Ascending aorta (tissue), 2 donors: Measurements from ENCODE around the gene HOXA1. TPM values are rescaled to one million over a fixed set of nuclear protein-coding genes. Genes with fewer than 3 reads are reported as not detected.

Experiments
- DNase-seq, 2 donors: peaks; one replicate each; pipeline ENCODE4 v3.0.0-alpha.2; 2019; ENCODE audit warnings: low spot score in 2 of 2
- H3K27ac ChIP-seq, 2 donors: fragments of 200-600 bp; sonication (generic); one replicate each; pipeline ENCODE4 v1.5.1; 2016 to 2017; ENCODE audit warnings: mild to moderate bottlenecking in 1 of 2
- H3K27me3 ChIP-seq: fragments of 200-600 bp; sonication (generic); one replicate; pipeline ENCODE4 v1.5.1; 2017
- H3K36me3 ChIP-seq, 2 donors: fragments of 200-600 bp; sonication (generic); one replicate each; pipeline ENCODE4 v1.5.1; 2016
- H3K4me1 ChIP-seq, 2 donors: fragments of 200-600 bp; sonication (generic); one replicate each; pipeline ENCODE4 v1.5.1; 2016 to 2017; ENCODE audit warnings: mild to moderate bottlenecking in 1 of 2
- H3K4me3 ChIP-seq, 2 donors: fragments of 200-600 bp; sonication (generic); one replicate each; pipeline ENCODE4 v1.5.1; 2016 to 2017; ENCODE audit warnings: mild to moderate bottlenecking in 1 of 2
- H3K9me3 ChIP-seq, 2 donors: fragments of 200-600 bp; sonication (generic); one replicate each; pipeline ENCODE4 v1.5.1; 2016
- CTCF ChIP-seq, 3 experiments: fragments of 200-600 bp in 2 of 3; fragments of 450-650 bp in 1 of 3; sonication (generic) in 2 of 3; IDR thresholded peaks; one replicate each; pipeline ENCODE4 v1.5.1; 2016 to 2019; ENCODE audit warnings: antibody characterized with exemption in 3 of 3, mild to moderate bottlenecking in 1 of 3, moderate library complexity in 1 of 3
- intact Hi-C: fragments of 100-400 bp; cut with DNase I; formaldehyde crosslinking; loops from one replicate; pipeline ENCODE4 v1.15.1; 2023
- total RNA-seq: library from RNA; depleted of rRNA; stranded (reverse); fragments of >200 nt; gene quantifications from one replicate; pipeline ENCODE4 v1.1.0, GENCODE V29; 2016

The HOXA1 gene
- total RNA-seq, 1 donor from 2014 or later: not detected

DNA sequence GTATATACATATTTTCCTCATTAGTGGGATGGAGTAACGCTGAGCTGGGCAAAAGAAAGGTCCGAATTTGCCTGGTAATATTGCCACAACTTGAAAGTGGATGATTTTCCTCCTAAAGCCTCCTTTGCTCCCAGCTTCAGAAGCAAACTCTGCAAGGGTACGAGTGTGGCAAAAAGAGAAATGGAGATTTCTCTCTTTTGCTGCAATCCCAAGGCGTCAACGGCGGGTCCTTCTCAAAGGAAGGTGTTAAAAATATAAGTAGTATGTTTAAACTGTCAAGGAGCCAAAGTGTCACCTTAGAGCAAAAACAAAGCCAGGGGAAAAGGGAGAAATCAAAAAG is 19.1 kb upstream of the HOXA1 start:
- Histone ChIP-seq H3K4me3 (peak overlapping the region; percentile 63 to 66), H3K27me3 (no peaks in the 10 kb centered on the region), H3K27ac (peak overlapping the region; percentile 89 to 97), H3K36me3 (no peaks in the 10 kb centered on the region), H3K9me3 (no peaks in the 10 kb centered on the region), H3K4me1 (peaks cover 4 to 20% of the 10 kb centered on the region in 2 donors)
- TF ChIP-seq CTCF (IDR thresholded peaks at IDR 0.05): no peak
- no peak for DNase-seq
- intact Hi-C loops: loop anchor here (2.0 to 10.0 kb wide), 4 partner anchors 16 to 1300 kb away; partner anchors contain the start of genes CREB5, HIBADH and HOXA4

DNA sequence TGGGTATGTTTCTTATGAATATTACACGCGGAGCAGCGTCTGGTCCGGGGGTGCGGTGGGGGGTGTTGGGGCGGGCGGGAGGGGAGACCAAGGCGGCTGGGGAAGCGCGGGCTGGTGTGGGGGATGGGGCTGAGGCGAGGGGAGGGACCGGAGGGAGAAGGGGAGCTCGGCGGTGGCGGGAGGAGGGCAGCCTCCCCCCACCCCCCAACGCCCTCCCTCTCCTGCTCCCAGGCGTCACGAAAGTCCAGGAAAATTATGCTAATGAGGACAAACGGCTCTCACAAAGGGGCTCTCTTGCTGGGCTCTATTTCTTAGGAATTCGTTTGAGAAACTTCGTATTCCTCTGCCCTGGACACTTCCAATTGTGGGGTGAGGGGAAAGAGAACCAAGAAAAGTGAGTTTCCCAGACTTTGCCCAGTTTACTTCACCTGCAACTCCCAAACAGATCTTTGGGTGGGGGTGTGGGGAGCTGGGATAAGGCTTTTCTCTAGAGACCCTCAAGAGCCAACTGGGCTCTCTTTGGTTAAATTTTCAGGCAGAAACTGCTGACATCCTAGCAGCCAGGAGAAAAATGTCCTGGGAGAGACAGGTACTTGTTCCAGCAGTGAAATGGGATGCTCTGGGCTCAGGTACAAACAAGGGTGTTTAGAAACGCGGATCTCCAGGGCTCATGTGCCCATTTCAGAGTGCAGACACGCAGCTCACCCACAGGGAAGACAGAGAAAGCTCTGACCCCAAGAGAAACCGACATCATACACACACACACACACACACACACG is 18.4 kb upstream of the HOXA1 start:
- Histone ChIP-seq H3K4me3 (peak overlapping the region; percentile 63 to 81), H3K9me3 (no peaks in the 10 kb centered on the region), H3K4me1 (peaks cover 6 to 20% of the 10 kb centered on the region in 2 donors), H3K27ac (peak overlapping the region; percentile 89 to 97), H3K36me3 (no peaks in the 10 kb centered on the region), H3K27me3 (no peaks in the 10 kb centered on the region)
- intact Hi-C loops: loop anchor here (2.0 to 10.0 kb wide), 5 partner anchors 17 to 1301 kb away; partner anchors contain the start of genes CBX3, CREB5, HIBADH and HNRNPA2B1
- no peak for DNase-seq
- no peak for TF ChIP-seq CTCF (IDR thresholded peaks at IDR 0.05)

DNA sequence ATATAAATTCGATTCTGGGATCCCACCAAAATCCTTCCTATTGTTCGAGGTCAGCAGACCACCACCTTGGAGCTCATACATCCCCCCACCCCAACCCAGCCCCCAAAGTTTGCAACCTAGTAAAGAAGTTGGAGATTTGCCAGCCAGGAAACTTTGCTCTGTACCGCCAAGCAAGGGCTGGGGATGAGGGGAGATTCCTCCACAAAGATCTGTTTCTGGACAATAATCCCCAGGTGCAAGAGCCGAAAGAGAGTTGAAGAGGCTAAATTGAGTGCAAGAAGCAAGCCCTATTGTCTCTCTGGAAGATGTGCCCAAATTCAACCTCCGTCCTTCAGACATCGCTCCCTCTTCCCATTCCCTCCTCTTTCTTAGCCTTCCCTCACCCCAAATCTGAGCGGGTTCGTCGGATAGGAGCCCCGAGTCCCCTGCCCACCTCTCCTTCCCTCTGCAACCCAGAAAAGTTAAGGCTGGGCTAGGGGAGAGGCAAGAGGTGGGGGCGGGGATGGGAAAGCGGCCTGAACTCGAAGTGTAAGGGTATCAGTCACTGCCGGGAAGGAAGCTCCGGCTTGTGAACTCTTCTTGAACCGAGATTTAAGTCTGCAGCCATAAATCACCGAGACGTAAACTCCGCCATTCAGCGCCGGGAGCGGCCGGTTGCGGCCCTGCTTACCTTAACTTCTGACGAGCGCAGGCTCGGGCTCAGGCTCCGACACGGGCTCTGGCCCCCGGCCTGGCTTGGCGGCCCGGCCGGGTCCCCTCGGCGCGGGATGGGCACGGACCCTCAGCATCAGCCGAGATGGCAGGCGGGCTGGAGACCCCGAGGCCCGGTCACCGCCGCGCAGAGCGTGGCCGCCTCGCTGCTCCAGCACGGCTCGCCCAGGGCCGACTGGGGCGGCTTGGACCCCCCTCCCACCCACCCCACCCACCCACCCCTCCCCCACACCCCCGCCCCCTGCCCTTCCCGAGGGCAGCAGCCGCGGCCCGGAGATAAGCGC is 17.5 kb upstream of the HOXA1 start:
- intact Hi-C loops: loop anchor here (2.0 to 10.0 kb wide), 3 partner anchors 549 to 1302 kb away; partner anchors contain the start of genes CBX3, CREB5, HIBADH and HNRNPA2B1
- Histone ChIP-seq H3K4me1 (peaks cover 8 to 15% of the 10 kb centered on the region in 2 donors), H3K4me3 (peak overlapping the region; percentile 63 to 81), H3K27me3 (no peaks in the 10 kb centered on the region), H3K36me3 (no peaks in the 10 kb centered on the region), H3K9me3 (no peaks in the 10 kb centered on the region), H3K27ac (peak overlapping the region; percentile 89 to 97)
- TF ChIP-seq CTCF (IDR thresholded peaks at IDR 0.05): no peak
- DNase-seq: no peak

GRCh38 chr7:27112361-27112760 is 16.6 kb upstream of the HOXA1 start:
- intact Hi-C loops: loop anchor here (2.0 to 10.0 kb wide), 3 partner anchors 550 to 1302 kb away; partner anchors contain the start of genes CBX3, CREB5, HIBADH and HNRNPA2B1
- peaks cover 8 to 17% of the 10 kb centered on the region in 2 donors for H3K4me1 ChIP-seq
- H3K4me3 ChIP-seq: peak overlapping the region; percentile 63 to 81
- TF ChIP-seq CTCF (IDR thresholded peaks at IDR 0.05): no peak
- H3K27ac ChIP-seq: peak overlapping the region; percentile 89 to 97
- no peaks in the 10 kb centered on the region for H3K36me3 ChIP-seq
- H3K27me3 ChIP-seq: no peaks in the 10 kb centered on the region
- H3K9me3 ChIP-seq: no peaks in the 10 kb centered on the region
- DNase-seq: no peak

DNA sequence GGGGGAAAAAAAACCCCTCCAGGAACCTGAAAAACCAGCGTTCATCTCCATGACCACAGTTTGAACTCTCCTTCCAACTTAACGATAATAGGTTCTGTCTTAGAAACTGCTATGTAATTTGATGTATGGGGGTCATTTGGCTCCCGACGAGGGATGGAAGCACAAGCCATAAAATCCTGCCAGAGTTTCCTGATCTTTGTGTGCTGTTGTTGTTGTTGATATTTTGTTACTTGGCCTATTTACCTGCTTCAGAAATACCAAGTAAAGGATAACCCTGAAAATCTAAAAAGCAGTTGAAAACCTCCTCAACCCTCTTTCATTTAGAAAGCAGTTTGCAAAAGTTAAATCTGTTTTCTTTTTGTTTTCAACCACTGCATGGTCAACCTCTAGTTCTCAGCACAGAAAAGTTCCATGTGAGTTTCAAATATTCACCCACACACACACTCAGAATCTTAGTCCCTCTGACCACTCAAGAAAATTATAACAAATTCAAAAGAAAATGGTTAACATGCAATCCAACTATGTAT is 16.0 kb upstream of the HOXA1 start:
- peak overlapping the region; percentile 1 to 63 for H3K4me3 ChIP-seq
- H3K4me1 ChIP-seq: peaks cover 8 to 20% of the 10 kb centered on the region in 2 donors
- H3K9me3 ChIP-seq: no peaks in the 10 kb centered on the region
- no peak for DNase-seq
- H3K27ac ChIP-seq: peak overlapping the region; percentile 89 to 97
- no peak for TF ChIP-seq CTCF (IDR thresholded peaks at IDR 0.05)
- H3K36me3 ChIP-seq: no peaks in the 10 kb centered on the region
- H3K27me3 ChIP-seq: no peaks in the 10 kb centered on the region
- intact Hi-C loops: loop anchor here (2.0 to 10.0 kb wide), 4 partner anchors 550 to 1303 kb away; partner anchors contain the start of genes CBX3, CREB5, HIBADH and HNRNPA2B1
